Mesenchymal stem cell (in vitro differentiated cells and primary cell): ENCODE results near the gene POU5F1.
A peak's percentile ranks its signal among the peaks of the same experiment; 100 is the strongest.
"Not testable (repeated sequence)": the region's sequence is repeated elsewhere in the genome, so short reads cannot be mapped to it uniquely, and the experiment has no call there.

Experiments
- DNase-seq: peaks from one replicate; pipeline ENCODE4 v3.0.0-alpha.2; 2013
- H2AFZ ChIP-seq: one replicate; pipeline ENCODE4 v1.6.1; 2013; ENCODE audit warnings: low read depth, mild to moderate bottlenecking, control low read depth, inconsistent platforms, low read length, moderate library complexity
- H2AK5ac ChIP-seq: 2 replicates; pipeline ENCODE4 v1.6.1; 2013; ENCODE audit warnings: low read length, moderate library complexity, mild to moderate bottlenecking, inconsistent platforms; ENCODE audit not compliant: severe bottlenecking
- H2BK120ac ChIP-seq: one replicate; pipeline ENCODE4 v1.6.1; 2013; ENCODE audit warnings: low read depth, mild to moderate bottlenecking, inconsistent platforms, low read length, moderate library complexity
- H2BK12ac ChIP-seq, 2 experiments: one replicate each; pipeline ENCODE4 v1.6.1; 2013; ENCODE audit warnings: inconsistent platforms in 2 of 2, low read length in 2 of 2, mild to moderate bottlenecking in 2 of 2, moderate library complexity in 2 of 2, control low read depth in 1 of 2
- H2BK15ac ChIP-seq: one replicate; pipeline ENCODE4 v1.6.1; 2013; ENCODE audit warnings: mild to moderate bottlenecking, low read depth, inconsistent platforms; ENCODE audit not compliant: poor library complexity, severe bottlenecking
- H2BK5ac ChIP-seq: 2 replicates; pipeline ENCODE4 v1.6.1; 2013; ENCODE audit warnings: low read depth, mild to moderate bottlenecking, low read length, control low read depth, inconsistent platforms; ENCODE audit not compliant: poor library complexity, severe bottlenecking
- H3K14ac ChIP-seq, 2 experiments: one replicate each; pipeline ENCODE4 v1.6.1; 2013; ENCODE audit warnings: inconsistent platforms in 2 of 2, low read length in 2 of 2, control low read depth in 1 of 2, mild to moderate bottlenecking in 1 of 2, moderate library complexity in 1 of 2
- H3K18ac ChIP-seq, 2 experiments: one replicate each; pipeline ENCODE4 v1.6.1; 2013; ENCODE audit warnings: inconsistent platforms in 2 of 2, low read length in 2 of 2, control low read depth in 1 of 2, low read depth in 1 of 2, mild to moderate bottlenecking in 1 of 2
- H3K23ac ChIP-seq, 2 experiments: one replicate each; pipeline ENCODE4 v1.6.1; 2013; ENCODE audit warnings: inconsistent platforms in 2 of 2, low read length in 2 of 2, mild to moderate bottlenecking in 2 of 2, moderate library complexity in 2 of 2, control low read depth in 1 of 2
- H3K27ac ChIP-seq: 2 replicates; pipeline ENCODE4 v1.5.1; 2013; ENCODE audit warnings: mild to moderate bottlenecking, moderate library complexity, low read length, control low read depth, inconsistent platforms; ENCODE audit not compliant: poor library complexity, severe bottlenecking
- H3K27me3 ChIP-seq, 2 experiments: 2 replicates each; pipeline versions ENCODE4 v1.6.1 to v1.7.0; 2013; ENCODE audit warnings: low read length in 2 of 2, mild to moderate bottlenecking in 2 of 2, moderate library complexity in 2 of 2, control low read depth in 1 of 2, inconsistent platforms in 1 of 2; ENCODE audit not compliant: control insufficient read depth in 1 of 2, insufficient read depth in 1 of 2
- H3K36me3 ChIP-seq, 2 experiments: 2 replicates each; pipeline versions ENCODE4 v1.6.1 to v1.7.0; 2013; ENCODE audit warnings: low read length in 2 of 2, control low read depth in 1 of 2, inconsistent platforms in 1 of 2, low read depth in 1 of 2, mild to moderate bottlenecking in 1 of 2; ENCODE audit not compliant: insufficient read depth in 2 of 2, control insufficient read depth in 1 of 2
- H3K4ac ChIP-seq, 2 experiments: one replicate each; pipeline ENCODE4 v1.6.1; 2013; ENCODE audit warnings: inconsistent platforms in 2 of 2, low read length in 2 of 2, mild to moderate bottlenecking in 2 of 2, moderate library complexity in 2 of 2, control low read depth in 1 of 2, low read depth in 1 of 2
- H3K4me1 ChIP-seq: 2 replicates; pipeline ENCODE4 v1.6.1; 2013; ENCODE audit warnings: low read depth, low read length, control low read depth; ENCODE audit not compliant: control insufficient read depth, insufficient read depth
- H3K4me2 ChIP-seq: 2 replicates; pipeline ENCODE4 v1.6.1; 2013; ENCODE audit warnings: low read length, mild to moderate bottlenecking, inconsistent platforms; ENCODE audit not compliant: poor library complexity, severe bottlenecking
- H3K4me3 ChIP-seq, 2 experiments: 2 replicates each; pipeline versions ENCODE4 v1.5.1 to v1.7.0; 2013; ENCODE audit warnings: low read length in 2 of 2, mild to moderate bottlenecking in 2 of 2, control low read depth in 1 of 2, low read depth in 1 of 2; ENCODE audit not compliant: insufficient read depth in 1 of 2
- H3K79me1 ChIP-seq: replicated peaks from 2 replicates; pipeline ENCODE4 v1.6.1; 2013; ENCODE audit warnings: mild to moderate bottlenecking, control low read depth, low read length, inconsistent platforms; ENCODE audit not compliant: poor library complexity, severe bottlenecking
- H3K9ac ChIP-seq: 2 replicates; pipeline ENCODE4 v1.7.0; 2013; ENCODE audit warnings: mild to moderate bottlenecking, low read length, moderate library complexity
- H3K9me3 ChIP-seq: 2 replicates; pipeline ENCODE4 v1.7.0; 2013; ENCODE audit warnings: mild to moderate bottlenecking, low read length; ENCODE audit not compliant: control insufficient read depth
- H4K8ac ChIP-seq: one replicate; pipeline ENCODE4 v1.6.1; 2013; ENCODE audit warnings: inconsistent platforms, mild to moderate bottlenecking, low read length, moderate library complexity
- H4K91ac ChIP-seq: one replicate; pipeline ENCODE4 v1.6.1; 2013; ENCODE audit warnings: mild to moderate bottlenecking, low read length, inconsistent platforms
- WGBS: methylation state at CpG from one replicate; pipeline ENCODE4 v1.1.7; 2013; ENCODE audit warnings: mixed read lengths; 5-methylcytosine and 5-hydroxymethylcytosine counted together

The POU5F1 gene

GRCh38 chr6:31169858-31170599, 453 bp downstream of the POU5F1 start:
- H2BK5ac ChIP-seq, H3K9me3 ChIP-seq, H2AFZ ChIP-seq, H3K9ac ChIP-seq, H3K18ac ChIP-seq, H3K23ac ChIP-seq, H3K27ac ChIP-seq, H2AK5ac ChIP-seq, H3K4ac ChIP-seq, H2BK12ac ChIP-seq, H4K91ac ChIP-seq, H3K4me2 ChIP-seq, H2BK120ac ChIP-seq, H3K14ac ChIP-seq, H3K4me3 ChIP-seq, DNase-seq: not testable (repeated sequence)
- H3K4me1 ChIP-seq, result peaks cover 15% of the 10 kb centered on the region
- H3K79me1 ChIP-seq, result peaks cover 42% of the 10 kb centered on the region
- H3K27me3 ChIP-seq, result peaks cover 0 to 16% of the 10 kb centered on the region in 2 experiments
- H4K8ac ChIP-seq, result peak overlapping the region; percentile 16
- peaks cover 0 to 16% of the 10 kb centered on the region in 2 experiments for H3K36me3 ChIP-seq
- WGBS, result 54% methylated on average over 17 of the region's 23 CpGs
- peak overlapping the region; percentile 62 for H2BK15ac ChIP-seq

GRCh38 chr6:31169123-31169857, 1.2 kb downstream of the POU5F1 start:
- 53% methylated on average over 8 of the region's 10 CpGs for WGBS
- H3K4me1 ChIP-seq, result peaks cover 15% of the 10 kb centered on the region
- no peak overlapping the region for H3K18ac ChIP-seq
- no peak overlapping the region for H2BK120ac ChIP-seq
- no peak overlapping the region for H3K4me2 ChIP-seq
- no peak overlapping the region for H2BK12ac ChIP-seq
- peaks cover 38% of the 10 kb centered on the region for H3K79me1 ChIP-seq
- no peak overlapping the region for H4K8ac ChIP-seq
- no peak overlapping the region for H3K23ac ChIP-seq
- no peak overlapping the region for H3K14ac ChIP-seq
- H3K4ac ChIP-seq, result no peak overlapping the region
- no peak overlapping the region for H4K91ac ChIP-seq
- H2AFZ ChIP-seq, result no peak overlapping the region
- H2BK5ac ChIP-seq, result no peak overlapping the region
- peaks cover 0 to 16% of the 10 kb centered on the region in 2 experiments for H3K36me3 ChIP-seq
- no peak for DNase-seq
- H2AK5ac ChIP-seq, result no peak overlapping the region
- no peak overlapping the region for H3K4me3 ChIP-seq
- no peak overlapping the region for H3K9ac ChIP-seq
- no peak overlapping the region for H2BK15ac ChIP-seq
- no peaks in the 10 kb centered on the region for H3K9me3 ChIP-seq
- H3K27me3 ChIP-seq, result peaks cover 0 to 16% of the 10 kb centered on the region in 2 experiments
- no peak overlapping the region for H3K27ac ChIP-seq

- H3K23ac ChIP-seq, result no peak overlapping the region
- no peak overlapping the region for H2BK120ac ChIP-seq
- H2AFZ ChIP-seq, result no peak overlapping the region
- H3K27ac ChIP-seq, result no peak overlapping the region
- H4K8ac ChIP-seq, result no peak overlapping the region
- WGBS, result 43% methylated on average over 2 of the region's 3 CpGs
- H3K14ac ChIP-seq, result no peak overlapping the region
- peaks cover 14% of the 10 kb centered on the region for H3K4me1 ChIP-seq
- no peak overlapping the region for H4K91ac ChIP-seq
- H3K4ac ChIP-seq, result no peak overlapping the region
- DNase-seq, result no peak
- no peak overlapping the region for H2BK12ac ChIP-seq
- no peak overlapping the region for H2BK15ac ChIP-seq
- no peak overlapping the region for H2BK5ac ChIP-seq
- H3K27me3 ChIP-seq, result peaks cover 0 to 16% of the 10 kb centered on the region in 2 experiments
- H3K4me3 ChIP-seq, result no peak overlapping the region
- no peak overlapping the region for H2AK5ac ChIP-seq
- H3K18ac ChIP-seq, result no peak overlapping the region
- H3K79me1 ChIP-seq, result peaks cover 33% of the 10 kb centered on the region
- H3K9me3 ChIP-seq, result no peaks in the 10 kb centered on the region
- no peak overlapping the region for H3K9ac ChIP-seq
- no peak overlapping the region for H3K4me2 ChIP-seq
- H3K36me3 ChIP-seq, result peaks cover 0 to 16% of the 10 kb centered on the region in 2 experiments
Observed at GRCh38 chr6:31168606-31169005, 1.9 kb downstream of the POU5F1 start.

GRCh38 chr6:31165986-31166385, 4.5 kb downstream of the POU5F1 start:
- 85% methylated on average over 5 of the region's 5 CpGs for WGBS
- H3K9me3 ChIP-seq, result no peaks in the 10 kb centered on the region
- H4K91ac ChIP-seq, result no peak overlapping the region
- no peak overlapping the region for H3K4ac ChIP-seq
- peaks cover 0 to 16% of the 10 kb centered on the region in 2 experiments for H3K27me3 ChIP-seq
- DNase-seq, result no peak
- peaks cover 10 to 36% of the 10 kb centered on the region in 2 experiments for H3K36me3 ChIP-seq
- H2BK120ac ChIP-seq, result no peak overlapping the region
- H3K4me1 ChIP-seq, result peaks cover 4% of the 10 kb centered on the region
- H2AK5ac ChIP-seq, result no peak overlapping the region
- H3K9ac ChIP-seq, result no peak overlapping the region
- peaks cover 31% of the 10 kb centered on the region for H3K79me1 ChIP-seq
- H3K4me3 ChIP-seq, result no peak overlapping the region
- no peak overlapping the region for H2BK15ac ChIP-seq
- H4K8ac ChIP-seq, result no peak overlapping the region
- H3K27ac ChIP-seq, result no peak overlapping the region
- no peak overlapping the region for H3K18ac ChIP-seq
- no peak overlapping the region for H3K23ac ChIP-seq
- H2AFZ ChIP-seq, result no peak overlapping the region
- no peak overlapping the region for H3K4me2 ChIP-seq
- H2BK12ac ChIP-seq, result no peak overlapping the region
- H3K14ac ChIP-seq, result no peak overlapping the region
- no peak overlapping the region for H2BK5ac ChIP-seq
